Esophagus squamous epithelium (tissue), 5 donors: Measurements from ENCODE around the gene VWA8. TPM values are rescaled to one million over a fixed set of nuclear protein-coding genes. Genes with fewer than 3 reads are reported as not detected.

ENCODE experiments used
- DNase-seq: peaks from one replicate; lab custom pipeline; 2025; lab: John Stamatoyannopoulos, UW
- H3K27ac ChIP-seq, 4 donors: fragments of 200-600 bp; sonication (generic); one replicate each; pipeline ENCODE4 v1.5.1; 2016 to 2019; ENCODE audit warnings: mild to moderate bottlenecking in 1 of 4
- H3K27me3 ChIP-seq, 4 donors: fragments of 200-600 bp; sonication (generic); 1 replicate in 3 of 4; 2 replicates in 1 of 4; pipeline versions ENCODE4 v1.5.1 to v1.6.0; 2017 to 2021; ENCODE audit warnings: antibody characterized with exemption in 1 of 4
- H3K36me3 ChIP-seq, 3 donors: fragments of 200-600 bp; sonication (generic); one replicate each; pipeline ENCODE4 v1.5.1; 2016 to 2019
- H3K4me1 ChIP-seq, 3 donors: fragments of 200-600 bp; sonication (generic); one replicate each; pipeline ENCODE4 v1.5.1; 2017 to 2019
- H3K4me3 ChIP-seq, 4 donors: fragments of 200-600 bp; sonication (generic); 1 replicate in 3 of 4; 2 replicates in 1 of 4; pipeline ENCODE4 v1.5.1; 2016 to 2019; ENCODE audit warnings: mild to moderate bottlenecking in 2 of 4, moderate library complexity in 1 of 4
- H3K9me3 ChIP-seq, 3 donors: fragments of 200-600 bp; sonication (generic); one replicate each; pipeline ENCODE4 v1.5.1; 2016 to 2019
- CTCF ChIP-seq, 6 experiments: fragments of 450-650 bp in 4 of 6; fragments of 200-600 bp in 2 of 6; sonication (generic) in 2 of 6; IDR thresholded peaks; one replicate each; pipeline ENCODE4 v1.5.1; 2016 to 2019; ENCODE audit warnings: antibody characterized with exemption in 6 of 6, mild to moderate bottlenecking in 4 of 6, moderate library complexity in 4 of 6
- POLR2A ChIP-seq, 4 donors: fragments of 450-650 bp; IDR thresholded peaks; one replicate each; pipeline ENCODE4 v1.6.1; 2017; ENCODE audit warnings: antibody characterized with exemption in 4 of 4, mild to moderate bottlenecking in 4 of 4, moderate library complexity in 3 of 4
- WGBS, 2 donors: methylation state at CpG; one replicate each; pipeline ENCODE4 v1.1.5; 2018; 5-methylcytosine and 5-hydroxymethylcytosine counted together
- intact Hi-C: fragments of 100-400 bp; cut with DNase I; formaldehyde crosslinking; loops from one replicate; pipeline ENCODE4 v1.15.0; 2022
- total RNA-seq, 4 donors: library from RNA; depleted of rRNA; stranded (reverse); fragments of >200 nt; gene quantifications; one replicate each; pipeline ENCODE4 v1.1.0, GENCODE V29; 2016
- donor health status: DM: yes; HTN: yes; CAD: no.

The VWA8 gene
- total RNA-seq, 4 donors from 2014 or later, result 10.5 to 23.7 (median 17.3) TPM

- DNase-seq, result no peak
- TF ChIP-seq POLR2A (IDR thresholded peaks at IDR 0.05), result no peak
- no peak for TF ChIP-seq CTCF (IDR thresholded peaks at IDR 0.05)
- no peak overlapping the region for H3K4me3 ChIP-seq
- peaks cover 0 to 29% (median 0%) of the 10 kb centered on the region in 3 donors for H3K36me3 ChIP-seq
- H3K9me3 ChIP-seq, result no peaks in the 10 kb centered on the region
- no peak overlapping the region for H3K27ac ChIP-seq
- H3K27me3 ChIP-seq, result no peaks in the 10 kb centered on the region
- intact Hi-C loops, result no loop called here
- no peaks in the 10 kb centered on the region for H3K4me1 ChIP-seq
Measured at GRCh38 chr13:41833831-41834230, 127.1 kb downstream of the VWA8 start.

- Histone ChIP-seq H3K4me1 (peaks cover 0 to under 1% (median 0%) of the 10 kb centered on the region in 3 donors), H3K36me3 (peaks cover 0 to 29% (median 0%) of the 10 kb centered on the region in 3 donors), H3K4me3 (no peak overlapping the region), H3K27me3 (no peaks in the 10 kb centered on the region), H3K9me3 (no peaks in the 10 kb centered on the region), H3K27ac (no peak overlapping the region)
- TF ChIP-seq POLR2A (IDR thresholded peaks at IDR 0.05) (no peak), CTCF (IDR thresholded peaks at IDR 0.05) (no peak)
- DNase-seq, result no peak
- 87 to 90% methylated on average over 7 of the region's 7 CpGs for WGBS, 2 donors
- intact Hi-C loops, result no loop called here
Measured at GRCh38 chr13:41833201-41833600, 127.7 kb downstream of the VWA8 start.

DNA sequence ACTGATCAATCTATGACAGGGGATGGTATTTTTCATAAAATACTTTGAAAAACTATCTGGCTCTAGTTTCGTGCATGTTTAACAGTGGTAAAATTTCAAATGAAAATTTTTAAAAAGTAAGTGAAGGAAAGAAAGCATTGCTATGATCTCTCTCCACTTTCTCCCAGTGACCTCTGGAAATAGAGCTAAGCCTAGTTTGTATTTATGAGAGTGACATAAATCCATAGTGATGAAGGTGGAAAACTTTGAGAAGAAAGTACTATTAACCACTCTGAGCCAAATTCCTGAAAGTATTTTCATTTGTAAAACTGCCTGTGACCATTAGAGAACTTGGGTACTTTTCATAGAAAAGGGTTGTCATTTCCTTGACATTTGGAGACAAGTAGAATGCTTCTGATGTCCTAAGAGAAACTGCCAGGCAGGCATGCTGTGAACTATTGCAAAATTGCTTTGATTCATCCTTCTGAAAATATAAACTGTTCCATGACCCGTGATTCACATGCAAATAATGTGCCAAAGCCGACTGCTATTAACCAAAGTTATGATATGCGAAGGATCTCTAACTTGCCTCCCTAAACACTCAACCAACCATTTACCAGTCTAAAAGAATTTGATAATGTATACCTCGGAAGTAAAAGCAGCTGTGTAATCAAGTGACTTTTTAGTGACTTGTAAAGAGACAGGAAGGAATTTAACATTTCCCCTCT lies 133.2 kb downstream of the VWA8 start:
- H3K9me3 ChIP-seq, result no peaks in the 10 kb centered on the region
- H3K27me3 ChIP-seq, result no peaks in the 10 kb centered on the region
- H3K4me1 ChIP-seq, result peaks cover 0 to 14% (median 0%) of the 10 kb centered on the region in 3 donors
- DNase-seq, result no peak
- intact Hi-C loops, result no loop called here
- WGBS, 2 donors, result 37 to 47% methylated on average over 5 of the region's 5 CpGs
- TF ChIP-seq CTCF (IDR thresholded peaks at IDR 0.05) (no peak), POLR2A (IDR thresholded peaks at IDR 0.05) (no peak)
- peak overlapping the region in 1 of 4 donors; percentile 48 for H3K27ac ChIP-seq
- no peak overlapping the region for H3K4me3 ChIP-seq
- peaks cover 0 to 37% (median 0%) of the 10 kb centered on the region in 3 donors for H3K36me3 ChIP-seq

DNA sequence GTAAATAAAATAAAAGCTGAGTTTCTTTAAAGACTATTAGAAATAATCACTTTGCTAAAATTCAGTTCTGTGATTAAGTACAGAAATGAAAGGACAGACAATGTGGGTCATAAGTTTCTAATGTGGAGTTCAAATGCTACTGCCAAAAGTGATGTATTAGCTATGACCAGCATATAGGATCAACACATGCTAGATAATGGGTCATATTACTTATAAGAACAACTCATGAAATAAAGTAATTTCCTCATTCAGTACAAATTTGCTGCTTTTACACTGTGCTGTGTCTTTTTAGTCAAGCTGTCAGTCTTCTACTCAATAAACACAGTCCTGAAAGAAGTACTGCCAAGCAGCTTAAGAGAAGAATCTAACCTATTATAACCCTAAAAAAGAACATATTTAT lies 135.2 kb downstream of the VWA8 start:
- TF ChIP-seq POLR2A (IDR thresholded peaks at IDR 0.05), result no peak
- TF ChIP-seq CTCF (IDR thresholded peaks at IDR 0.05), result no peak
- intact Hi-C loops, result no loop called here

DNA sequence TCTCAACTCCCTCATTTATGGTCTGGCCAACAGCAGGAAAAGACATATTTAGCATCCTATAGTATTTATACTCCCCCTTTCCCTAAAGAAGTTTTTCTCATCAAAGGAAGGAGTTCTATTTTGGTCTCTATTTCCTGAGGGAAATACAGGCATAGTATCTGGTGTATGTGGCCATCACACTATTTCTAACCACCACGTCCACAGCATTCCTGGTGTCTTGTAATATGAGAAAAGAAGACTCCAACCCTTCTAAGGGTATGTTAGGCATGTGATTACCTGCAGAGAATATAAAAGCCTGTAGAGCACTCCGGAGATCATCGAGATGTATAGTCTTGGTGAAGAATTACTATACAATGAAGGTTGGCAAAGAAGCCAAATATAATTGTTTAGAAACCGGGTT lies 137.4 kb downstream of the VWA8 start:
- H3K27ac ChIP-seq, result no peak overlapping the region
- intact Hi-C loops, result no loop called here
- no peak for DNase-seq
- WGBS, 2 donors, result 81 to 91% methylated on average over 4 of the region's 4 CpGs
- H3K27me3 ChIP-seq, result no peaks in the 10 kb centered on the region
- no peaks in the 10 kb centered on the region for H3K9me3 ChIP-seq
- no peak for TF ChIP-seq CTCF (IDR thresholded peaks at IDR 0.05)
- no peak for TF ChIP-seq POLR2A (IDR thresholded peaks at IDR 0.05)
- H3K4me1 ChIP-seq, result peaks cover 0 to 14% (median 0%) of the 10 kb centered on the region in 3 donors
- H3K36me3 ChIP-seq, result peaks cover 0 to 26% (median 0%) of the 10 kb centered on the region in 3 donors
- no peak overlapping the region for H3K4me3 ChIP-seq

More for the DNA sequence above, 135.2 kb downstream of the VWA8 start:
- Histone ChIP-seq H3K36me3 (peaks cover 0 to 26% (median 0%) of the 10 kb centered on the region in 3 donors), H3K27me3 (no peaks in the 10 kb centered on the region), H3K4me3 (no peak overlapping the region), H3K27ac (no peak overlapping the region), H3K9me3 (no peaks in the 10 kb centered on the region), H3K4me1 (peaks cover 0 to 14% (median 0%) of the 10 kb centered on the region in 3 donors)
- no peak for DNase-seq
